AG09309 (cell line): ENCODE results near the gene DNAH5.

Experiments
- DNase-seq: peaks from one replicate; pipeline ENCODE4 v3.0.0-alpha.2; 2010; ENCODE audit warnings: low read depth
- H3K4me3 ChIP-seq: 2 replicates; pipeline ENCODE4 v1.5.1; 2011; ENCODE audit warnings: mild to moderate bottlenecking, low read depth, low read length, moderate library complexity; ENCODE audit not compliant: control insufficient read depth
- TF ChIP-seq, protein P1 (sequence below): IDR thresholded peaks from 2 replicates; pipeline ENCODE4 v1.5.1; 2011; ENCODE audit warnings: mild to moderate bottlenecking, low read depth, low read length, inconsistent platforms; ENCODE audit not compliant: insufficient read depth, control insufficient read depth; ENCODE audit errors: missing control alignments

DNAH5 gene

GRCh38 chr5:13943676-13944075 is 812 bp downstream of the DNAH5 start:
- DNase-seq, result no peak
- no peak overlapping the region for H3K4me3 ChIP-seq
- TF ChIP-seq, protein P1, sequence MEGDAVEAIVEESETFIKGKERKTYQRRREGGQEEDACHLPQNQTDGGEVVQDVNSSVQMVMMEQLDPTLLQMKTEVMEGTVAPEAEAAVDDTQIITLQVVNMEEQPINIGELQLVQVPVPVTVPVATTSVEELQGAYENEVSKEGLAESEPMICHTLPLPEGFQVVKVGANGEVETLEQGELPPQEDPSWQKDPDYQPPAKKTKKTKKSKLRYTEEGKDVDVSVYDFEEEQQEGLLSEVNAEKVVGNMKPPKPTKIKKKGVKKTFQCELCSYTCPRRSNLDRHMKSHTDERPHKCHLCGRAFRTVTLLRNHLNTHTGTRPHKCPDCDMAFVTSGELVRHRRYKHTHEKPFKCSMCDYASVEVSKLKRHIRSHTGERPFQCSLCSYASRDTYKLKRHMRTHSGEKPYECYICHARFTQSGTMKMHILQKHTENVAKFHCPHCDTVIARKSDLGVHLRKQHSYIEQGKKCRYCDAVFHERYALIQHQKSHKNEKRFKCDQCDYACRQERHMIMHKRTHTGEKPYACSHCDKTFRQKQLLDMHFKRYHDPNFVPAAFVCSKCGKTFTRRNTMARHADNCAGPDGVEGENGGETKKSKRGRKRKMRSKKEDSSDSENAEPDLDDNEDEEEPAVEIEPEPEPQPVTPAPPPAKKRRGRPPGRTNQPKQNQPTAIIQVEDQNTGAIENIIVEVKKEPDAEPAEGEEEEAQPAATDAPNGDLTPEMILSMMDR, result no peak

DNA sequence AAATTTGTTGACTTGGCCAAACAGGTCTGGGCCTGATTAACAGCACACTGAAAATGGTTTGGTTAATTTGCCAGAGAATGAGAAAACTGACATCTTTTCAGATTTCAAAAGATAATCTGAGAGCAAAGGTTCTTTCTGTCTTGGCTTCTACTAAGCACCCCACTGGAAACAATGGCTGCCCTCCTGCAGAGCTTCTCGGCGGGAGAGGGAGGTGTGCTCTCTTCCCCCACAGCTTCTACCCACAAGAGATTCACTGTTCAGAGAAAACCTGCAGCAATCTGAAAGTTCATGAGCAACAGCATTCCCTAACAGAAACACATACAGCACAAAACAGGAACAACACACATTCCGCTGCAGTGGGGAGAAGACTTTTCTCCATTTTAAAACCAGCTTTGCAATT is 3.0 kb downstream of the DNAH5 start:
- TF ChIP-seq, protein P1, result no peak
- no peak overlapping the region for H3K4me3 ChIP-seq
- no peak for DNase-seq

DNA sequence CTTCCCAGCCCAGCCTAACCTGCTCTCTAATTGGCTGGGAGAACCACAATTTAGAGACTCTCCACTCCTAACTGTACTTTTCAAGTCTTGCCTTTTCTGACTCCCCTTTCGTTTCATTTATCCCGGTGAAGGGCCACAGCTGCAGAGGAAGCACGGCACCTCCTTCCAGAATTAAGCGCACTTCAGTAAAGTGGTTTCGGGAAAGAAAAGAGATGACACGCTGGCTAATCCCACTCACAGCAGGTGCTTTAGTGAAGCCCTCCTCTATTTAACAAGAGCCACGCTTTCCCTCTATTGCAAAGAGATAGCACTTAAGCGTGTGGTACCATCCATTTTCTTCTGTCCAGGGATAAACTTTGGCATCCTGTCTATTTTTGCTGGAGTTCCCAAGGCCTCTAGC is 4.8 kb downstream of the DNAH5 start:
- no peak for DNase-seq
- no peak overlapping the region for H3K4me3 ChIP-seq
- TF ChIP-seq, protein P1, result no peak

- H3K4me3 ChIP-seq, result no peak overlapping the region
- DNase-seq, result no peak
- TF ChIP-seq, protein P1, result no peak
Measured at GRCh38 chr5:13934921-13935320, 9.6 kb downstream of the DNAH5 start.

- TF ChIP-seq, protein P1, result no peak
- H3K4me3 ChIP-seq, result no peak overlapping the region
- no peak for DNase-seq
Measured at GRCh38 chr5:13934125-13934524, 10.4 kb downstream of the DNAH5 start.

GRCh38 chr5:13932561-13932960 is 11.9 kb downstream of the DNAH5 start:
- DNase-seq, result no peak
- TF ChIP-seq, protein P1, result no peak
- H3K4me3 ChIP-seq, result no peak overlapping the region

DNA sequence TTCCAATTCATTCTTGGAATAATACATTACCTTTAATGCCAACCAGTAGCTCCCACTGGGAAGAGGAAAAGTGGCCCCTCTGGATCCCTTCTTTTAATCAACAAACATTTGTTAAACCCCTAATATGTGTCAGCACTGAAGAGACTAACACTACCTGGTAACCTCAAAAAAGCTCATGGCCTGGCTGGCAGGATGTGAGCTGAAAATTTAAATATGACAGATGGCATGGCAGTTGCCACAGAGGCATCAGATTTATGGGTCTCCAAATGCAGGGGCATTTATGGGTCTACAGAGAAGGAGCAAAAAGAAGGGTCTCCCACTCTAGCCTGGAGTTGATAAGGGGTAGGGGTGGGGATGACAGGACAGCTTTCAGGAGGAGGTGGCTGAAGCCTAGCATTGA is 12.5 kb downstream of the DNAH5 start:
- TF ChIP-seq, protein P1, result no peak
- H3K4me3 ChIP-seq, result no peak overlapping the region
- DNase-seq, result no peak
